Measurements from ENCODE around the gene FAM117A.
A peak's percentile ranks its signal among the peaks of the same experiment; 100 is the strongest.

FAM117A gene

GRCh38 chr17:49707608-49708514 lies 56.1 kb downstream of the FAM117A start, which contains the start of gene SLC35B1 (continued):
- peak; percentile 46 for TF ChIP-seq ZNF654 (tag by site-specific recombination; IDR thresholded peaks at IDR 0.05; ENCODE audit: low read depth)
- no peak for TF ChIP-seq ZNF610 (tag by site-specific recombination; IDR thresholded peaks at IDR 0.05; ENCODE audit: borderline replicate concordance)
- no peak for TF ChIP-seq ZNF433 (tag by site-specific recombination; IDR thresholded peaks at IDR 0.05; ENCODE audit: low read depth)
- TF ChIP-seq ZNF639 (tag by site-specific recombination; IDR thresholded peaks at IDR 0.05): peak; percentile 86
- no peak for TF ChIP-seq ZNF121 (tag by site-specific recombination; IDR thresholded peaks at IDR 0.05)
- TF ChIP-seq ZNF580 (tag by site-specific recombination; IDR thresholded peaks at IDR 0.05): peak; percentile 87
- TF ChIP-seq ZSCAN18 (tag by site-specific recombination; IDR thresholded peaks at IDR 0.05): peak; percentile 28; the same call in 1 of the 2 replicates
- no peak for TF ChIP-seq SCRT1 (tag by site-specific recombination; IDR thresholded peaks at IDR 0.05; ENCODE audit: borderline replicate concordance)
- TF ChIP-seq IKZF3 (tag by site-specific recombination; IDR thresholded peaks at IDR 0.05): no peak
- TF ChIP-seq ZNF555 (tag by site-specific recombination; conservative IDR thresholded peaks at IDR 0.05): no peak
- TF ChIP-seq ZNF621 (tag by site-specific recombination; IDR thresholded peaks at IDR 0.05): no peak
- peak; percentile 99 for TF ChIP-seq CTCF (tag by site-specific recombination; IDR thresholded peaks at IDR 0.05)
- no peak for TF ChIP-seq ZNF529 (tag by site-specific recombination; IDR thresholded peaks at IDR 0.05; ENCODE audit: insufficient replicate concordance)
- no peak for TF ChIP-seq ZNF830 (tag by site-specific recombination; IDR thresholded peaks at IDR 0.05; ENCODE audit: low read depth)
- no peak for TF ChIP-seq ZNF624 (tag by site-specific recombination; IDR thresholded peaks at IDR 0.05)
- peak; percentile 51; the same call in 1 of the 2 replicates for TF ChIP-seq ZNF394 (tag by site-specific recombination; IDR thresholded peaks at IDR 0.05; ENCODE audit: borderline replicate concordance)
- peak; percentile 70 for TF ChIP-seq ZNF24 (tag by site-specific recombination; IDR thresholded peaks at IDR 0.05)
- TF ChIP-seq PRDM1 (tag by site-specific recombination; IDR thresholded peaks at IDR 0.05): no peak
- TF ChIP-seq ZBTB10 (tag by site-specific recombination; IDR thresholded peaks at IDR 0.05): no peak
- TF ChIP-seq ZNF449 (tag by site-specific recombination; IDR thresholded peaks at IDR 0.05): no peak
- peak; percentile 76 for TF ChIP-seq KLF1 (tag by site-specific recombination; IDR thresholded peaks at IDR 0.05)
- TF ChIP-seq MEIS1 (CRISPR knock-in tag; IDR thresholded peaks at IDR 0.05; ENCODE audit: borderline replicate concordance): no peak
- TF ChIP-seq ZNF248 (tag by site-specific recombination; IDR thresholded peaks at IDR 0.05): no peak
- no peak for TF ChIP-seq ZNF530 (tag by site-specific recombination; IDR thresholded peaks at IDR 0.05; ENCODE audit: low read depth)
- no peak for TF ChIP-seq ZFP41 (tag by site-specific recombination; IDR thresholded peaks at IDR 0.05; ENCODE audit: borderline replicate concordance)
- TF ChIP-seq ZNF660 (tag by site-specific recombination; IDR thresholded peaks at IDR 0.05): peak; percentile 92
- TF ChIP-seq ZNF350 (tag by site-specific recombination; IDR thresholded peaks at IDR 0.05): no peak
- TF ChIP-seq ZNF26 (tag by site-specific recombination; IDR thresholded peaks at IDR 0.05): no peak
